ENCODE data around the gene HOXD9.

DNA sequence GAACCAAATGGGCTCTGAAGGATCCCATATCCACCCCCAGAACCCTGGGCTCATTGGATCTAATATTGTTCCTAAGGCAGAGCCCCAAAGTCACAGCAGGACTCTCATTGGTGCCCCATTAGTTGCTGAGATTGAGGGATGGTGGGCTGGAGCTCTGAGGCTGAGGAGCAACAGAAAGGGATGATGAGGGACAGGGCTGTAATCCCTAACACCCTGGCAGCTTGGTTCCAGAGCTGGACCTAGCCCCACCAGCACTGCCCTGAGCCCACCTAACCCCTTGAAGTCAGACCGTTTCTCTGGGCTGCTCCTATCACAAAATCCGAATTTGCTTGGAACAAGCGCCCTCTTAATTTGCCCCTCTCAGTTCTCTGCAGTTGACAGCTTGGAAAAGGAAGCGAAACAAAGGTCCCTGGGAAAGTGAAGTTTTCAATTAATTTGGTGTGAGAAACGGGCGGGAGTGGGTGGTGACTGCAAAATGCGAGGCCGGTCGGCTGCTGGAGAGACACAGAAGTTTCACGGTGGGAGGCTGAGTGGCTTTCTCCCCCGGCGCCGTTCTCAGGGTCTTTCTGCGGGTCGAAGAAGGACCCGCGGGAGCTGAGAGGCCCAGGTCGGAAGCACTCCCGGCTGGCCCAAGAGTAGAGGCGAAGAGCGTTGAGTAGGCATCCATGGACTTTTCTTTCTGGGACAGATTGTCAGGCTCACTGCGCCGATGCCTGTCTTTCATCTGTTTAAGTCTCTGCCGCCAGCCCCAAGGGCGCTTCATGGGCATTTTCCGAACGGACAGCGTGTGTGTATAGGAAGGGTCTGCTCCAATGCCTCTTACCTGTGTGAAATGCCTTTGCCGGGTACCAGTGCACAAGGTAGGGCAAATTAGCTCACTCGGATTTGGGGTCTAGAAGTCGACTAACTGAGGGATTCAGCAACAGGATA lies 30.9 kb upstream of the HOXD9 start:
- no peak for TF ChIP-seq YY1 (IDR thresholded peaks at IDR 0.05; ENCODE audit: insufficient read depth, insufficient read length)
- TF ChIP-seq ZNF274 (IDR thresholded peaks at IDR 0.05; ENCODE audit: low read depth, low read length) = no peak
- no peak for TF ChIP-seq SUZ12 (IDR thresholded peaks at IDR 0.05; ENCODE audit: extremely low read depth, insufficient read depth, insufficient read length)
